ENCODE data around the gene LOXHD1.

LOXHD1 gene

GRCh38 chr18:46434629-46435028 lies 222.4 kb downstream of the LOXHD1 start:
- Histone ChIP-seq H3K4me3 (ENCODE audit: low read depth, low read length) (no peak overlapping the region), H3K4me1 (ENCODE audit: control insufficient read depth, insufficient read depth, low read length) (no peaks in the 10 kb centered on the region), H3K36me3 (ENCODE audit: control insufficient read depth in 2 of 2, insufficient read depth in 1 of 2, low read length in 2 of 2) (no peaks in the 10 kb centered on the region; a peak in 1 of 3 replicates), H3K27ac (ENCODE audit: extremely low read depth, low read depth, low read length) (no peak overlapping the region), H3K9me3 (ENCODE audit: control insufficient read depth, insufficient read depth, low read depth, low read length) (no peaks in the 10 kb centered on the region)
- POLR2A ChIA-PET: no interaction called here
- TF ChIP-seq SP2 (tag by site-specific recombination; IDR thresholded peaks at IDR 0.05) (no peak), ZNF148 (tag by site-specific recombination; IDR thresholded peaks at IDR 0.05; ENCODE audit: borderline replicate concordance) (no peak), ZNF311 (tag by site-specific recombination; IDR thresholded peaks at IDR 0.05; ENCODE audit: borderline replicate concordance) (no peak)
- CTCF ChIA-PET: no interaction called here

DNA sequence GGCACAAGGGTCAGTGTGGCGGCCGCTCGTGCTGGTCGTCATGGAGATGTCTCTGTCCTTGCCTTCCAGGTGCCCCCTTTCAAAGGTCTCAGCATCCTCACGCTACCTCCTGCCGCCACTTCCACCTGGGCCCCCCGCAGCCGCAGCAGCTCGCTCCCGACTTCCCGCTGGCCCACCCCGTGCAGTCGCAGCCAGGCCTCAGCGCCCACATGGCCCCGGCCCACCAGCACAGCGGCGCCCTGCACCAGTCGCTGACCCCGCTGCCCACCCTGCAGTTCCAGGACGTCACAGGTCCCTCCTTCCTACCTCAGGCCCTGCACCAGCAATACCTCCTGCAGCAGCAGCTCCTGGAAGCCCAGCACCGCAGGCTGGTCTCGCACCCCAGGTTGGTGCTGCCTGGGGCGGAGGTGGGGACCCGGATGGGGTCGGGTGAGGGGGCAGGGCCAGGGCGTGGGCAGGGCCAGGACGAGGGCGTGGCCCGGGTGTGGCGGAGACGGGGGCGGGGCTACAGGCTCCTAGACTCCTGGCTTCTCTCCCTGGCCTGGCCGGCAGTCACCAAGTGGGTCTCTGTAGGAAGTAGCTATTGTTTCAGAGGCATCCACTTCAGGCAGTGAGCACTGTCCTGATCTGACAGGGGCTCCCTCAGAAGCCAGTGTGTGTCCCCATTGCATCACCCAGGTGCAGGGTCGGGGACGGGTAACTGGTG lies 223.7 kb downstream of the LOXHD1 start:
- CTCF ChIA-PET: no interaction called here
- POLR2A ChIA-PET: no interaction called here
- TF ChIP-seq KLF8 (tag by site-specific recombination; IDR thresholded peaks at IDR 0.05) (0 out of 2 replicates have a peak, but pooled peaks have one; percentile 18), ZNF664 (tag by site-specific recombination; IDR thresholded peaks at IDR 0.05) (no peak), KLF1 (tag by site-specific recombination; IDR thresholded peaks at IDR 0.05) (peak; percentile 94)
- Histone ChIP-seq H3K27ac (ENCODE audit: extremely low read depth, low read depth, low read length) (no peak overlapping the region), H3K4me1 (ENCODE audit: control insufficient read depth, insufficient read depth, low read length) (no peaks in the 10 kb centered on the region), H3K4me3 (ENCODE audit: low read depth, low read length) (no peak overlapping the region), H3K36me3 (ENCODE audit: control insufficient read depth in 2 of 2, insufficient read depth in 1 of 2, low read length in 2 of 2) (no peaks in the 10 kb centered on the region), H3K9me3 (ENCODE audit: control insufficient read depth, insufficient read depth, low read depth, low read length) (no peaks in the 10 kb centered on the region)

- CTCF ChIA-PET: no interaction called here
- no peak overlapping the region for H3K27ac ChIP-seq (ENCODE audit: extremely low read depth, low read depth, low read length)
- POLR2A ChIA-PET: no interaction called here
- H3K4me1 ChIP-seq (ENCODE audit: control insufficient read depth, insufficient read depth, low read length): no peaks in the 10 kb centered on the region
- peak; percentile 51; the same call in 1 of the 2 replicates for TF ChIP-seq PRDM1 (tag by site-specific recombination; IDR thresholded peaks at IDR 0.05)
- peak; percentile 48; the same call in 1 of the 2 replicates for TF ChIP-seq SCRT2 (tag by site-specific recombination; IDR thresholded peaks at IDR 0.05)
- peak; percentile 23; the same call in 1 of the 2 replicates for TF ChIP-seq ZNF335 (tag by site-specific recombination; conservative IDR thresholded peaks at IDR 0.05)
- TF ChIP-seq INSM2 (tag by site-specific recombination; IDR thresholded peaks at IDR 0.05): no peak
- TF ChIP-seq ZBTB20 (tag by site-specific recombination; IDR thresholded peaks at IDR 0.05): 0 out of 2 replicates have a peak, but pooled peaks have one; percentile 34
- no peaks in the 10 kb centered on the region for H3K9me3 ChIP-seq (ENCODE audit: control insufficient read depth, insufficient read depth, low read depth, low read length)
- H3K4me3 ChIP-seq (ENCODE audit: low read depth, low read length): no peak overlapping the region
- H3K36me3 ChIP-seq (ENCODE audit: control insufficient read depth in 2 of 2, insufficient read depth in 1 of 2, low read length in 2 of 2): no peaks in the 10 kb centered on the region
Measured at GRCh38 chr18:46431522-46432171, 225.4 kb downstream of the LOXHD1 start.

- POLR2A ChIA-PET: interaction anchor here (0.5 kb wide), 1 partner anchor 353 kb away, joined by 3 read pairs; no protein-coding TSS in a partner anchor
- CTCF ChIA-PET: interaction anchor here (0.9 kb wide), 1 partner anchor 12 kb away, joined by 4 read pairs; no protein-coding TSS in a partner anchor
- no peak overlapping the region for H3K27ac ChIP-seq (ENCODE audit: extremely low read depth, low read depth, low read length)
- TF ChIP-seq PRDM2 (tag by site-specific recombination; IDR thresholded peaks at IDR 0.05; ENCODE audit: borderline replicate concordance) (no peak), KLF1 (tag by site-specific recombination; IDR thresholded peaks at IDR 0.05) (peak; percentile 22; the same call in 1 of the 2 replicates)
- TF ChIP-seq, protein P1, sequence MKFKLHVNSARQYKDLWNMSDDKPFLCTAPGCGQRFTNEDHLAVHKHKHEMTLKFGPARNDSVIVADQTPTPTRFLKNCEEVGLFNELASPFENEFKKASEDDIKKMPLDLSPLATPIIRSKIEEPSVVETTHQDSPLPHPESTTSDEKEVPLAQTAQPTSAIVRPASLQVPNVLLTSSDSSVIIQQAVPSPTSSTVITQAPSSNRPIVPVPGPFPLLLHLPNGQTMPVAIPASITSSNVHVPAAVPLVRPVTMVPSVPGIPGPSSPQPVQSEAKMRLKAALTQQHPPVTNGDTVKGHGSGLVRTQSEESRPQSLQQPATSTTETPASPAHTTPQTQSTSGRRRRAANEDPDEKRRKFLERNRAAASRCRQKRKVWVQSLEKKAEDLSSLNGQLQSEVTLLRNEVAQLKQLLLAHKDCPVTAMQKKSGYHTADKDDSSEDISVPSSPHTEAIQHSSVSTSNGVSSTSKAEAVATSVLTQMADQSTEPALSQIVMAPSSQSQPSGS (tag by site-specific recombination; IDR thresholded peaks at IDR 0.05; ENCODE audit: low read depth): no peak
Measured at GRCh38 chr18:46429649-46430224, 227.3 kb downstream of the LOXHD1 start.

More at GRCh38 chr18:46429649-46430224, 227.3 kb downstream of the LOXHD1 start:
- Histone ChIP-seq H3K4me3 (ENCODE audit: low read depth, low read length) (no peak overlapping the region), H3K9me3 (ENCODE audit: control insufficient read depth, insufficient read depth, low read depth, low read length) (no peaks in the 10 kb centered on the region), H3K4me1 (ENCODE audit: control insufficient read depth, insufficient read depth, low read length) (no peaks in the 10 kb centered on the region), H3K36me3 (ENCODE audit: control insufficient read depth in 2 of 2, insufficient read depth in 1 of 2, low read length in 2 of 2) (no peaks in the 10 kb centered on the region)

All from HEK293 (cell line).